GM21723 (cell line): ENCODE data around the gene HMX1.
A peak's percentile ranks its signal among the peaks of the same experiment; 100 is the strongest.

Source experiments
- ATAC-seq: cut with Tn5 transposase; IDR thresholded peaks from one replicate; pipeline ENCODE4 v1.9.1; 2021; ENCODE audit warnings: mild to moderate bottlenecking, moderate library complexity; ENCODE audit not compliant: unreplicated experiment

HMX1 gene

GRCh38 chr4:8871417-8872401 lies at the start of gene HMX1:
Gene HMX1, minus strand, starts transcription at chr4:8871839. Its CDS starts 225 bp downstream, at chr4:8871614.
- no peak for ATAC-seq

- no peak for ATAC-seq
Measured at GRCh38 chr4:8920969-8921368, 49.3 kb upstream of the HMX1 start.

GRCh38 chr4:8920289-8920965 lies 48.8 kb upstream of the HMX1 start:
- ATAC-seq, result no peak

- ATAC-seq, result no peak
Measured at GRCh38 chr4:8919651-8920288, 48.1 kb upstream of the HMX1 start.

- ATAC-seq, result peak; percentile 92
Measured at GRCh38 chr4:8917868-8918783, 46.5 kb upstream of the HMX1 start.

DNA sequence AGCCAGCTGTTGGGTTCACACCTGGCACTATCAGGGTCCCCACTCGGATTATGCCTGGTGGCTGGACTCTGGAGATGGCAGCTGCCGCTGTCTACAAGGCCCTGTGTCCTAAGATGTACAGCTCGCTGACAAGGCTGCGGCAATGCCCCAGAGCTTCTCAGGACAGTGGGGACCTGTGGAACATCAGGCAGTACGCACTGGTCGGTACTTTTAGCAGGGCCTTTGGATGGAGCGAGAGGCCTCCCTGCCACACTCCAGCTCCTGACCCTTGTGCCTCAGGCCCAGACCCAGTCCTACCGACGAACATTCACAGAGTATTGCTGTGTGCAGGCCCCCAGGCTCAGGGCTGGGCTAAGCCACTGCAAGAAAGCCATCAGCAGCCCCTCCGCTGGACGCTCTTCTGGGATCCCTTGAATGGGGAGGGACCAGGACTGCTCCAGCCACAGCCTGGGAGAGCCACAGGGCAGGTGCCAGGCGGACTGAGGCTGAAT lies 45.7 kb upstream of the HMX1 start:
- no peak for ATAC-seq

DNA sequence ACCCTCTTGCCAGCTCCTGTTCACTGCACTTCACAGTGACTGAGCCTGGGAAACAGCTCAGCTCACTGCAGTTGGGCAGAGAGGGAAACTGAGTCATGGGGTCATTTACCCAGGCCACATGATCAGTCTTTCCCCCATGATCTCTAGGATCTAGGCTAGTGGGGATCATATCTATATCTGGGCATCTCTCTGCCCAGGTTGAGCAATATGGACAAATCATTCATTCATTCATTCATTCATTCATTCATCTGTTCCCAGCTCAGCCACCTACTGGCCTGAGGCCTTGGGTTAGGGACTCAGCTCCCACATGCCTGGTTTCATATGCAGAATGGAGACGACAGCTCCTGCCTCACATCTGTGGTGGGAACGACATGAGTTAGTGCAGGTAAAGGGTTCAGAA lies 45.3 kb upstream of the HMX1 start:
- no peak for ATAC-seq

- ATAC-seq, result no peak
Measured at GRCh38 chr4:8916351-8916885, 44.8 kb upstream of the HMX1 start.

DNA sequence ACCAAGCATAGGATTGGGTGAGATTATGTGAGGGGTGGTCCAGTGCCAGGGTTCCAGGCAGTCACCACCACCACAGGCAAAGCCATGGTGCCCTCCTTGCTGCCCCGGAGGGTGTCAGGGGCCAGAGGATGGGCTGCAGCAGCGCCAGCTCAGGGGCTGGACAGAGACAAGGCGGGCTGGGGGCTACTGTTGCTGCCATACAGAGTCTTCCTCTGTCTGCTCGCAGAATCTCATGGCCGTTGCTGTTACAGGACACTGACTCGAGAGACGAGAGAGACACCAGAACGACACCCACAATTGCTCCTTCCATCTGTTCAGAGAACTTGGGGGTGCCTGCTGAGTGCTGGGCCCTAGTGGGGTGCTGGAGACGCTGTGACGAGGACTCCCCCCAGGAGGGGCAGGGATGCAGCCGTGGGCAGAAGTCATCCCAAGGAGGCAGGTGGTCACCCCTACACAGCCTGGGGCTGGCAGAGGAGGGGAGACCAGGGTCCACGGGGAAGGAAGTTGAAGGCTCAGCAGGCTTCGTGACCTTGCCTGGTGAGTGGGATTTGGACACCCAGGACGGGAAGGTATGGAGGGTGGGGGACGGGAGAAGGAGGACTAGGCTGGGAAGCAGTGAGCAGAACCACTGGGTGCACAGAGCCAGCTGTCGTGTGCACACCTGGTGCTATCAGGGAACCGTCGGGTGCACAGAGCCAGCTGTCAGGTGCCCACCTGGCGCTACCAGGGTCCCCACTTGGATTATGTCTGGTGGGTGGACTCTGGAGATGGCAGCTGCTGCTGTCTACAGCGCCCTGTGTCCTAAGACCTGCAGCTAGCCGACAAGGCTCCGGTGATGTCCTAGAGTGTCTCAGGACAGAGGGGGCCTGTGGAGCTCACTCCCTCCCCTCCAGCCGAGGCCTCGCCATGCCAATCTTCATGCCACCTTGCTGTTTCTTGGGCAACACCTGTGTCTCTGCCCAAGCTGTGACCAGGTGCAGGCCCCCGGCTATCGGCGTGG lies 43.9 kb upstream of the HMX1 start:
- no peak for ATAC-seq

- ATAC-seq, result no peak
Measured at GRCh38 chr4:8914461-8915171, 43.0 kb upstream of the HMX1 start.

DNA sequence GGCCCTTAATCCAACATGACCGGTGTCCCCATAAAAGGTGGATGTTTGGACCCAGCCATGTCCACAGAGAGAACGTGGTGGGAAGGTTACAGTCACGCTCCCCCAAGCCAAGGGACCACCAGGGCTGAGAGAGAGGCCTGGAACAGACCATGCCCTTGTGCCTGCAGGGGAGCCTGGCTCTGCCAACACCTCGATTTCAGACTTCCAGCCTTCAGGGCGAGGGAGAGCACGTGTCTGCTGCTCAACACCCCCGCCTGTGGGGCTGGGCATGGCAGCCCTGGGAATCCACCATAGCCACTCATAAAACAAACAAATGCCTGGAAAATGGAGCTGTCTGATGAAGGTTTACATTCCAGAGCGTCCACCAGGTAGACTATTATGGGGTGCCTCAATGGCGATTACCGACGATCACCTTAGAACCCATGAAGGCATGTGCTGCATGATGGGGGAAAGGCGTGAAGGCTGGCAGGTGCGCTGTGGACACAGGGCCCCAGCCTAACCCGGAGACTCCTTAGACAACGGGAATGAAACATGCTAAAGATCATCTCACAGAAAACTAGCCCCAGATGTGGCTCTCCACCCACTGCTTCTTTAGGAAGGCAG lies 42.3 kb upstream of the HMX1 start:
- ATAC-seq, result no peak

DNA sequence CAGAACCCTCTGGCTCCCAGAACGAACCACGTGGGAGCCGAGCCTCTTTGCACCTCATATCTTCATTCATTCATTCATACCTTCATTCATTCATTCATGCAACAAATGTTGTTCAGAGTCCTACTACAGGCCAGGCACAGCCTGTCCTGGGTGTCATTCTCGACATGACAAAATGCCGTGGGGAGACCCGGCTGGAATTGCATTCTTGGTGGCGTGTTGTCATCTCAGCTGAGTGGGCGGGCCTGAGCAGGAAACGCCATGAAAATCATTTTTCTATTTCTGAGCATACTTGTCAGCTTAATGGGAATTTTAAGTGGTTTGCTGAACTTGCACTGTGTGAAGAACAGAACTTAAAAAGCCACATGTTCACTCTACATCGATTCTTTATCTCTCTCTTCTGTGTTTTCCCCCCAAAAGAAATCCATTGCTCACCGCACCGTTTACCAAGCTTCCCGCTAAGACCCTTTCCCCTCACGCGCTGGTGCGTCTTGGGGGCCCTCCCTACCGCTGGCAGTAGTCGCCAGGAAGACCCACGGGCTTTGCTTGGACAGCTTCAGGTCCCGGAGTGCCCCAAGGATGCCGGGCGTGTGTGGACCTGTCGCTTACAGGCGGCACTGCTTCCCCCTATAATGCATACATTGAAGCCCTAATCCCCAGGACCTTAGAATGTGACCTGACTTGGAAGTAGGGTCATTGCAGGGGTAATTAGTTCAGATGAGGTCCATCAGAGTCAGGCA lies 41.6 kb upstream of the HMX1 start:
- no peak for ATAC-seq

DNA sequence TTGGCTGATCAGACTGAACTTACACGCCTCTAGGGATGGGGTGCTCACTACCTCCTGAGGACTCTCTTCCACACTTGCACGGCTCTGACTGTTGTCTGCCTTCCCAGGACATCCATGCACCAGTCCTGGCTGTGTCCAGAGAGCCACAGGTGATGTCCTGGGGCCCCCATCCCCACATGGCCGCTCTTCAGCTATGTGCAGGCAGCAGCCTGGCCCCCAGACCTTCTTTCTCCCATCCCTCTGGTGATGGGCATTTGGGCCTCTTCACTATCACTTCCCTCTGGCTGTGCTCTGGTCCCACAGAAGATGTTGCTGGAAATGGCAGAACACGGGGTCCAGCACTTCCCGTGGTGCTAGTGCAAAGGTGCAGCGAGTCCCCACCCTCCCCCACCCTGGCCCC lies 40.9 kb upstream of the HMX1 start:
- ATAC-seq, result no peak

GRCh38 chr4:8912089-8912455 lies 40.4 kb upstream of the HMX1 start:
- ATAC-seq, result no peak

DNA sequence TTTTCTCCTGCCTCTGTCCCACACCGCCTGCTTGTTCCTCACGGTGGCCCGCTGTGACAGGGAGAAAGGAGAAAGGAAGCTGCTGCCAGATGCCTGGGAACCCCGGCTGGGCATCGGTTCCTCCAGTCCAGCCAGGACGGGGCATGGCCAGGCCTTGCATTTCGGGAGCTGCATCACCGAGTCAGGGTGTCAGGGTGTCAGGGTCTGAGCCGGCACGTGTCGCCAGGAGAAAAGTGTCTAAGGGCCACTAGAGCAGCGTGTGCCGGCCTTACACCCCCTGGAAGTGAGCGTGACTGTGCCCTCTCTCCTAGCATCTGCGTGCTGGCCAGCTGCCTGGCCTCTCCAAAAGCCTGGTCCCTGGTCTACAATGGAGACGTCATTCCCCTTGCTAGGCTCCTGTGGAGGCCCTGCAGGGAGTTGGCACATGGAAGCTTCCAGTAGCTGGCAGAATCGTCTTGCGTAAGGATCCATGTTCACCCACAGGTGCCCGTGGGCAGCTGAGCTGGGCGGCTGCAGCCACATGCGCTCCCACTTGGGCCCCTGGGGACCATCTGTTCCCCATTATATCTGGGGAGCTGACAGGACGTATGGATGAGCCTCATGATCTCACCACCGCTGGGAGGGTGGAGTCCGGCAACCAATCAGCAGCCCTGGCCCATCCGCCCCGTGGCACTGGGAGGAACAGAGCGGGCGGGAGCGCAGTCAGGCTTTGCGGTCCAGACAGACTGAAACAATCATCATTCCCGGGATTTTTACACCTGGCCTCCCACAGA lies 39.9 kb upstream of the HMX1 start:
- ATAC-seq, result no peak

DNA sequence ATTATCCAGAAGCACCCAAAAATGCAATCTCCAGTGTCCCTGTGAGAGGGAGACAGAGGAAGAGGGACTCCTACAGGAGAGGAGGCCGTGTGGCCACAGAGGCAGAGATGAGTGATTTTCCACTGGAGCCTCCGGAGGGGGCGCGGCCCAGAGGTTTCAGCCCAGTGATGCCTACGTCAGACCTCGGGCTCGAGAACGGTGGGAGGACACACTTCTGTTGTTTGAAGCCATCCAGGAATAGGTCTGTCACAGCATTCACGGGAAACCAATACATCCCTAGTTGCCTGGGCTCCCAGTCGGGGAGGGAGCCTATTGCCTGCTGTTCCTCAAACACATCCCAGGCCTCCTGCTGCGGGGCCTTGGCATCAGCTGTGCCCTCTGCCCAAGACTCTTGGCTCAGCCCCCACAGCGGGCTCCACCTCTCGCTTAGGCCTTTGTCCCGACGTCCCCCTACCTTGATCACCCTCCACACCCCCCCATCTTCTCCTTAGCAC lies 39.2 kb upstream of the HMX1 start:
- no peak for ATAC-seq
